Measurements from ENCODE around the gene PRPF19. TPM values are rescaled to one million over a fixed set of nuclear protein-coding genes. Genes with fewer than 3 reads are reported as not detected.
"Not testable (repeated sequence)": the region's sequence is repeated elsewhere in the genome, so short reads cannot be mapped to it uniquely, and the experiment has no call there.

Gene PRPF19
- total RNA-seq, 2 experiments from 2014 or later: 148 to 197 TPM

GRCh38 chr11:60913793-60914632 is 7.6 kb upstream of the PRPF19 start, which contains the start of gene TMEM109:
Gene TMEM109 (plus strand): TSS chr11:60914158. CDS start chr11:60919694, 5,536 bp downstream.
- H3K4me1 Mint-ChIP-seq: peaks cover 58% of the 10 kb centered on the region
- ChIA-PET CTCF (interaction anchor here (0.6 to 2.7 kb wide), 14 partner anchors 11 to 472 kb away, joined by 3 to 16 read pairs (median 4); no protein-coding TSS in a partner anchor), POLR2A (interaction anchor here (0.6 to 2.9 kb wide), 11 partner anchors 8 to 516 kb away, joined by 3 to 16 read pairs (median 4); partner anchors contain the start of genes CPSF7, PRPF19, SDHAF2 and TMEM216)
- H3K9me3 Mint-ChIP-seq (ENCODE audit: low read depth): no peaks in the 10 kb centered on the region
- DNase-seq (peak; percentile 93), ATAC-seq (peak; percentile 78)
- peaks cover 16% of the 10 kb centered on the region for H3K36me3 Mint-ChIP-seq (ENCODE audit: low read depth)
- no peaks in the 10 kb centered on the region for H3K27me3 Mint-ChIP-seq
- intact Hi-C loops (cut with DNase I, micrococcal nuclease): loop anchor here (1.0 to 5.0 kb wide), 12 partner anchors 8 to 448 kb away; partner anchors contain the start of genes CCDC86 (in 2 of the 2), PRPF19 (in 2 of the 2), DDB1 (in 1 of the 2) and TKFC (in 1 of the 2)
- peak within 1 kb of the TSS; percentile 97 for H3K27ac Mint-ChIP-seq
- peak within 1 kb of the TSS; percentile 87 for H3K4me3 Mint-ChIP-seq

DNA sequence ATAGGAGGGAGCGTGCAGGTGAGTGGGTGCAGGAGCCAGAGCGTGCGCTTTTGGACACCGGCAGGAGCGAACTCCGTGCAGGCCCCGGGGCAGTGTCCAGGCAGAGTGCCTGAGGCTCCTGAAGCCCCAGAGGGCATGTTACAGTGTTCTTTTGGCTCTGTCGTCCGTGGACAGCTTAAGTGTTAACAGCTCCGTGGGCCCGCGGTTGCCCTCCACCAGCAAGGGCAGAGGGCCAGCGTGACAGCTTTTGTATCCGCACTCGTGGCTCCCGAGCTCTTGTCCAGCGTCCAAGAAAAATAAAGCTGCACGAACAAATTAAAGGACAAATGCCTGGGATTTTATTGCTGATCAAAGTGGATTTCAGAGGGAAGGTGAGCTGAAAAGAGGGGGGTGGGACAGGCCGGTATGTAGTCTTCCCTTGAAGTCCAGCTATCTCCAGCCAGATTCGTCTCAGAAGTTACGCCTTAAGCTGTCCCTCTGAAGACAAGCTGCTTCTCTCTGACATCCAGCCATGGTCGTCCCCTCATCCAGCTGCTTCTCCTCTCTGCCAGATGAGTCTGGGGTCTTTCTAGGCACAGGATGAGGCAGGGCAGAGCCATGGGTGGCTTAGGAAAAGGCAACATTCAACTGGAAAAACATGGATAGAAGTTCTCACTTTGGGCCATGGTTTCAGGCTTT is 6.6 kb upstream of the PRPF19 start:
- no peak for ATAC-seq
- H3K27me3 Mint-ChIP-seq: no peaks in the 10 kb centered on the region
- H3K4me3 Mint-ChIP-seq: peak overlapping the region; percentile 87
- intact Hi-C loops (cut with DNase I, micrococcal nuclease): loop anchor here (2.0 to 5.0 kb wide), 4 partner anchors 70 to 379 kb away; partner anchors contain the start of gene CCDC86 (in 1 of the 2)
- peaks cover 13% of the 10 kb centered on the region for H3K36me3 Mint-ChIP-seq (ENCODE audit: low read depth)
- no peak for DNase-seq
- ChIA-PET CTCF (interaction anchor here (0.7 to 2.7 kb wide), 12 partner anchors 10 to 1990 kb away, joined by 3 to 16 read pairs (median 4); no protein-coding TSS in a partner anchor), POLR2A (interaction anchor here (0.7 to 1.9 kb wide), 5 partner anchors 69 to 517 kb away, joined by 3 to 5 read pairs (median 4); partner anchors contain the start of genes CPSF7 and SDHAF2)
- peak overlapping the region; percentile 97 for H3K27ac Mint-ChIP-seq
- no peaks in the 10 kb centered on the region for H3K9me3 Mint-ChIP-seq (ENCODE audit: low read depth)
- peaks cover 52% of the 10 kb centered on the region for H3K4me1 Mint-ChIP-seq

DNA sequence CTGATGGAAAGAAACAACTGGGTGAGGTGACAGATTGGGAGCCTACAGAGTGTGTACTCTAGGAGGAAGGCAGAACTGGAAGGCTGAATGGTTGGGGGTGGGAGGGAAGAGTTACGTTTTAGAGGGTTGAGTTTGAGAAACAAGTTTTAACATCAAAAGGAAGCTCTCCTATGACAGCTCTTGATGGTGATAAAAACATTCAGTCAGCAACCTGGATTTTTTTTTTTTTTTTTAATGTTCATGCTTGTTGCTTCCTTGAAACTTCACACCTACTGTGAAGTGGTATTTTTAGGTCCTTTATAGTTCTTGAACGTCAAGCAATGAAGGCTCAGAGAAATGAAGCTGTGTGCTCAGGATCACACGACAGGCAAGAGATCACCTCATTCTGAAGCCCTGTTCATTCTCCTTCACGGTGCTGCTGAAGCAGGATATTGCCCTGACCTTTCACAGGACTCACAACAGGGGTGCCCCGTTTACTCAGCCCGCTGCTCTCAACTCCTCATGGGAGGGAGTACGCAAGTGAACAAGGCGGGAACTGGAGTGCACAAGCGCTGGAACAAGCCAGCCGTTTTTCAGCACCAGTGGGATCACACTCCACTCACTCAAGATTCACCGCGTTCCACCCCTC is 6.0 kb upstream of the PRPF19 start:
- DNase-seq (peak; percentile 51), ATAC-seq (peak; percentile 12)
- ChIA-PET CTCF (interaction anchor here (0.5 to 2.7 kb wide), 11 partner anchors 9 to 1990 kb away, joined by 3 to 16 read pairs (median 4); partner anchors contain the start of gene CD6), POLR2A (interaction anchor here (1.2 to 1.9 kb wide), 2 partner anchors 25 to 517 kb away, joined by 4 to 5 read pairs; partner anchors contain the start of genes CPSF7 and SDHAF2)
- peak overlapping the region; percentile 2 for H3K4me3 Mint-ChIP-seq
- H3K27me3 Mint-ChIP-seq: no peaks in the 10 kb centered on the region
- peaks cover 12% of the 10 kb centered on the region for H3K36me3 Mint-ChIP-seq (ENCODE audit: low read depth)
- no peaks in the 10 kb centered on the region for H3K9me3 Mint-ChIP-seq (ENCODE audit: low read depth)
- intact Hi-C loops (cut with DNase I, micrococcal nuclease): loop anchor here (2.0 to 5.0 kb wide), 4 partner anchors 70 to 380 kb away; partner anchors contain the start of gene CCDC86 (in 1 of the 2)
- peaks cover 52% of the 10 kb centered on the region for H3K4me1 Mint-ChIP-seq
- H3K27ac Mint-ChIP-seq: peak overlapping the region; percentile 73

GRCh38 chr11:60910711-60911380 is 4.5 kb upstream of the PRPF19 start:
- no peaks in the 10 kb centered on the region for H3K27me3 Mint-ChIP-seq
- ChIA-PET CTCF (no interaction called here), POLR2A (interaction anchor here (0.6 to 1.2 kb wide), 2 partner anchors 10 to 23 kb away, joined by 3 to 5 read pairs; no protein-coding TSS in a partner anchor)
- intact Hi-C loops (cut with DNase I, micrococcal nuclease): loop anchor here (5.0 kb wide), 3 partner anchors 171 to 381 kb away; no protein-coding TSS in a partner anchor
- DNase-seq: no peak
- no peaks in the 10 kb centered on the region for H3K9me3 Mint-ChIP-seq (ENCODE audit: low read depth)
- H3K27ac Mint-ChIP-seq: no peak overlapping the region
- no peak for ATAC-seq
- peaks cover 4% of the 10 kb centered on the region for H3K36me3 Mint-ChIP-seq (ENCODE audit: low read depth)
- peaks cover 46% of the 10 kb centered on the region for H3K4me1 Mint-ChIP-seq
- no peak overlapping the region for H3K4me3 Mint-ChIP-seq

- Mint-ChIP-seq H3K27me3 (no peaks in the 10 kb centered on the region), H3K4me3 (no peak overlapping the region), H3K27ac (no peak overlapping the region), H3K4me1 (peaks cover 44% of the 10 kb centered on the region), H3K36me3 (ENCODE audit: low read depth) (peaks cover 3% of the 10 kb centered on the region), H3K9me3 (ENCODE audit: low read depth) (no peaks in the 10 kb centered on the region)
- DNase-seq: no peak
- ChIA-PET CTCF (no interaction called here), POLR2A (no interaction called here)
- no peak for ATAC-seq
- intact Hi-C loops (cut with DNase I, micrococcal nuclease): loop anchor here (5.0 kb wide), 3 partner anchors 172 to 382 kb away; no protein-coding TSS in a partner anchor
These were observed 3.9 kb upstream of the PRPF19 start for GRCh38 chr11:60910281-60910687.

GRCh38 chr11:60909680-60910280 is 3.4 kb upstream of the PRPF19 start:
- H3K27me3 Mint-ChIP-seq; H3K4me3 Mint-ChIP-seq; H3K36me3 Mint-ChIP-seq (ENCODE audit: low read depth); CTCF ChIA-PET; H3K9me3 Mint-ChIP-seq (ENCODE audit: low read depth); ATAC-seq; H3K27ac Mint-ChIP-seq; DNase-seq; POLR2A ChIA-PET: not testable (repeated sequence)
- intact Hi-C loops (cut with DNase I, micrococcal nuclease): loop anchor here (5.0 to 10.0 kb wide), 4 partner anchors 173 to 515 kb away; partner anchors contain the start of gene CPSF7 (in 1 of the 2)
- peaks cover 47% of the 10 kb centered on the region for H3K4me1 Mint-ChIP-seq

DNA sequence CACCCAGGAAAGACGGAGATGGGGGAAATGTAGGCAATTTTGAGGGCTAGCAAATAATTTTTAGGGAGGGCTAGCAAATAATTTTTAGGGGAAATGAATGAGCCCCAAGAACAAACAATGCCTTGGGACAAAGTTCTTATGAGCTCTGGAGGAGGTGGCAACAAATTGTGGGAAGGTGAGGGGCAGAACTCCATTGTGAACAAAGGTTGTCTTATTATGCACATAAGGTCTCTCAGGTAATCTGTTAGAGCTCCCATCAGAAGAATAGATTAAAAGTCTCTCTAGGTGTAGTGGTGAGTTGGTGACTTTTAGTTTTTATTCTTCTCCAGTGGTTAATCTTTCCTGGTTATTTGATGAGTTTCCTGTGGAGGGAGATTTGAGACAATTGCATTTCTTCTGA is 2.4 kb upstream of the PRPF19 start:
- peaks cover 57% of the 10 kb centered on the region for H3K4me1 Mint-ChIP-seq
- POLR2A ChIA-PET: interaction anchor here (0.6 kb wide), 1 partner anchor 15 kb away, joined by 3 read pairs; no protein-coding TSS in a partner anchor
- ATAC-seq: no peak
- no peaks in the 10 kb centered on the region for H3K27me3 Mint-ChIP-seq
- H3K9me3 Mint-ChIP-seq (ENCODE audit: low read depth): no peaks in the 10 kb centered on the region
- H3K27ac Mint-ChIP-seq: no peak overlapping the region
- no peak for DNase-seq
- intact Hi-C loops (cut with DNase I, micrococcal nuclease): loop anchor here in 1 of 2 experiments (10.0 kb wide), 1 partner anchor 516 kb away; the partner anchor contains the start of gene CPSF7
- no peak overlapping the region for H3K4me3 Mint-ChIP-seq
- CTCF ChIA-PET: interaction anchor here (1.2 kb wide), 1 partner anchor 221 kb away, joined by 3 read pairs; no protein-coding TSS in a partner anchor
- peaks cover 10% of the 10 kb centered on the region for H3K36me3 Mint-ChIP-seq (ENCODE audit: low read depth)

DNA sequence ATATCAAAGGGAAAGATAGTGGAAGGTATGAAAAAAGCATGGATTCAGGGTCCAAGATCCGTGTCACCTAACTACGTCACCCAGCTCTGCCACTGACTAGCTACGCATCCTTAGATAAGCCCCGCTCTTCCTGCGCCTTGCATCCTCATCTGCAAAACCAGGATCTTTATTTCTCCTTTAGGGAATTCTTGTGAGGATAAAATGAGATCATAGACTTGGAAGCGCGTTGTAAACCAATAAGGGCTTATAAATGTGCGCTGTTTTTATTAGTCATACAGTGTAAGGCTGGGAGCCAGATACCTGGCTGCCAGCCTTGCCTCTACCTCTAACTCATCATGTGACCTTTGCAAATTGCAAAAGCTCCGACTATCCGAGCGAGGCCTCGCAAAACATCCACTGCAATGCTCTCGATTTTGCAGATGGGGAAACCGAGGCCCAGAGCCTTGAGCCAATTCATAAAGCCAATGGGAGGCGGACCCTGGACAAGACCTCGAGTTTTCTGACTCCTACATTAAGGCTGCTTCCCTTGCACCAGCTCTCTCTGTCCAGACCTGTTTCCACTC is 753 bp downstream of the PRPF19 start:
- no peaks in the 10 kb centered on the region for H3K9me3 Mint-ChIP-seq (ENCODE audit: low read depth)
- peaks cover 32% of the 10 kb centered on the region for H3K36me3 Mint-ChIP-seq (ENCODE audit: low read depth)
- peaks cover 34% of the 10 kb centered on the region for H3K4me1 Mint-ChIP-seq
- H3K27ac Mint-ChIP-seq: peak overlapping the region; percentile 92
- DNase-seq: peak; percentile 35
- ChIA-PET POLR2A (interaction anchor here (0.6 to 2.3 kb wide), 6 partner anchors 9 to 210 kb away, joined by 3 to 16 read pairs (median 5); partner anchors contain the start of gene TMEM109), CTCF (interaction anchor here (0.9 to 4.4 kb wide), 7 partner anchors 7 to 234 kb away, joined by 3 to 16 read pairs (median 5); partner anchors contain the start of gene TMEM109)
- intact Hi-C loops (cut with DNase I, micrococcal nuclease): loop anchor here (1.0 to 10.0 kb wide), 8 partner anchors 9 to 523 kb away; partner anchors contain the start of genes CPSF7 (in 2 of the 2), TMEM109 (in 2 of the 2), VPS37C (in 2 of the 2) and CCDC86 (in 1 of the 2)
- peak overlapping the region; percentile 86 for H3K4me3 Mint-ChIP-seq
- peak; percentile 17 for ATAC-seq
- no peaks in the 10 kb centered on the region for H3K27me3 Mint-ChIP-seq

- intact Hi-C loops (cut with DNase I, micrococcal nuclease): loop anchor here in 1 of 2 experiments (10.0 kb wide), 1 partner anchor 520 kb away; the partner anchor contains the start of gene CPSF7
- CTCF ChIA-PET: interaction anchor here (0.6 to 4.4 kb wide), 8 partner anchors 8 to 235 kb away, joined by 3 to 16 read pairs (median 4); partner anchors contain the start of gene TMEM109
- Mint-ChIP-seq H3K4me1 (peaks cover 30% of the 10 kb centered on the region), H3K27me3 (no peaks in the 10 kb centered on the region), H3K4me3 (peak overlapping the region; percentile 86), H3K36me3 (ENCODE audit: low read depth) (peaks cover 36% of the 10 kb centered on the region), H3K9me3 (ENCODE audit: low read depth) (no peaks in the 10 kb centered on the region), H3K27ac (peak overlapping the region; percentile 92)
- ATAC-seq (no peak), DNase-seq (no peak)
- POLR2A ChIA-PET: interaction anchor here (0.7 to 2.3 kb wide), 3 partner anchors 10 to 14 kb away, joined by 4 to 16 read pairs (median 5); partner anchors contain the start of gene TMEM109
These were observed 1.3 kb downstream of the PRPF19 start for GRCh38 chr11:60905047-60905446.
